CD4-positive, alpha-beta T cell treated with Interleukin-4 for 1 hour (primary cell): ENCODE measurements around the gene GSK3A.

Source experiments
- DNase-seq, 2 donors: peaks; one replicate each; pipeline ENCODE4 v3.0.0-alpha.2; 2020 to 2022

The GSK3A gene

GRCh38 chr19:42247640-42248199 lies 5.3 kb upstream of the GSK3A start:
- DNase-seq: peak; percentile 29 to 31

- DNase-seq: peak; percentile 35 to 47
These were observed 4.7 kb upstream of the GSK3A start for GRCh38 chr19:42246922-42247639.

GRCh38 chr19:42246143-42246921 lies 3.9 kb upstream of the GSK3A start:
- DNase-seq: peak; percentile 39 to 49

- DNase-seq: no peak
These were observed 2.8 kb upstream of the GSK3A start for GRCh38 chr19:42245231-42245630.

GRCh38 chr19:42244347-42245220 lies 2.2 kb upstream of the GSK3A start:
- peak; percentile 93 to 94 for DNase-seq

- no peak for DNase-seq
These were observed 312 bp downstream of the GSK3A start for GRCh38 chr19:42242069-42242511.

- no peak for DNase-seq
These were observed 1.1 kb downstream of the GSK3A start for GRCh38 chr19:42241279-42241678.

GRCh38 chr19:42239544-42240220 lies 2.7 kb downstream of the GSK3A start:
- DNase-seq: no peak

GRCh38 chr19:42235181-42235580 lies 7.2 kb downstream of the GSK3A start:
- DNase-seq: no peak

- no peak for DNase-seq
These were observed 8.0 kb downstream of the GSK3A start for GRCh38 chr19:42234364-42234763.

- no peak for DNase-seq
These were observed 8.6 kb downstream of the GSK3A start for GRCh38 chr19:42233678-42234292.

GRCh38 chr19:42233106-42233505 lies 9.3 kb downstream of the GSK3A start:
- DNase-seq: no peak

GRCh38 chr19:42232435-42232834 lies 10.0 kb downstream of the GSK3A start:
- no peak for DNase-seq

GRCh38 chr19:42230571-42230970 lies 11.8 kb downstream of the GSK3A start:
- DNase-seq: no peak

- no peak for DNase-seq
These were observed 12.5 kb downstream of the GSK3A start for GRCh38 chr19:42229855-42230351.

- DNase-seq: no peak
These were observed 13.0 kb downstream of the GSK3A start for GRCh38 chr19:42229301-42229854.

- no peak for DNase-seq
These were observed 13.8 kb downstream of the GSK3A start for GRCh38 chr19:42228641-42229040.

- DNase-seq: no peak
These were observed 15.5 kb downstream of the GSK3A start for GRCh38 chr19:42226886-42227285.

- DNase-seq: no peak
These were observed 16.6 kb downstream of the GSK3A start for GRCh38 chr19:42225718-42226292.

GRCh38 chr19:42224940-42225717 lies 17.3 kb downstream of the GSK3A start:
- no peak for DNase-seq
